B cell (primary cell): ENCODE measurements around the gene BORCS8. TPM values are rescaled to one million over a fixed set of nuclear protein-coding genes. Genes with fewer than 3 reads are reported as not detected.

Experiments
- ATAC-seq: fragments of 200-7000 bp; cut with Tn5 transposase; one replicate; pipeline ENCODE4 v1.10.0; 2021; ENCODE audit warnings: low read depth, mild to moderate bottlenecking, moderate number of reproducible peaks, moderate library complexity
- CTCF ChIA-PET: fragments of 350-600 bp; sonication (Branson Sonifier 250); formaldehyde crosslinking; loops from one replicate; lab custom pipeline; 2021; ENCODE audit warnings: antibody characterized with exemption, inconsistent platforms; lab: Charles Lee
- POLR2A ChIA-PET: fragments of 350-600 bp; sonication (Branson Sonifier 250); formaldehyde crosslinking; loops from one replicate; lab custom pipeline; 2021; ENCODE audit warnings: antibody characterized with exemption; lab: Charles Lee
- DNase-seq: peaks from one replicate; pipeline ENCODE4 v3.0.0; 2013
- H2AFZ ChIP-seq: 2 replicates; pipeline ENCODE4 v1.6.1; 2012; ENCODE audit warnings: mild to moderate bottlenecking, low read depth, low read length; ENCODE audit not compliant: insufficient read depth, poor library complexity, severe bottlenecking
- H3K27ac ChIP-seq, 2 donors: 1 replicate in 1 of 2; 2 replicates in 1 of 2; pipeline ENCODE4 v1.5.1; 2012 to 2013; ENCODE audit warnings: low read length in 2 of 2, mild to moderate bottlenecking in 2 of 2, moderate library complexity in 1 of 2
- H3K27me3 ChIP-seq, 4 experiments: fragments of 200-600 bp in 1 of 4; sonication (generic) in 1 of 4; replicated peaks in 1 of 4; 1 replicate in 2 of 4; 2 replicates in 2 of 4; pipeline versions ENCODE4 v1.6.1 to v1.7.0; 2013 to 2016; ENCODE audit warnings: low read length in 3 of 4, mild to moderate bottlenecking in 2 of 4, mixed read lengths in 1 of 4, moderate library complexity in 1 of 4; ENCODE audit not compliant: insufficient read depth in 4 of 4, control insufficient read depth in 3 of 4; ENCODE audit errors: control extremely low read depth in 1 of 4
- H3K36me3 ChIP-seq, 2 experiments: replicated peaks in 1 of 2; 1 replicate in 1 of 2; 2 replicates in 1 of 2; pipeline versions ENCODE4 v1.6.1 to v1.7.1; 2013; ENCODE audit warnings: low read length in 1 of 2; ENCODE audit not compliant: insufficient read depth in 2 of 2, control insufficient read depth in 1 of 2; ENCODE audit errors: control extremely low read depth in 1 of 2, extremely low read depth in 1 of 2
- H3K4me1 ChIP-seq, 2 donors: fragments of 200-600 bp in 1 of 2; sonication (generic) in 1 of 2; 1 replicate in 1 of 2; 2 replicates in 1 of 2; pipeline versions ENCODE4 v1.5.1 to v1.6.1; 2013 to 2017; ENCODE audit warnings: low read length in 2 of 2; ENCODE audit not compliant: control insufficient read depth in 2 of 2, insufficient read depth in 2 of 2
- H3K4me2 ChIP-seq: replicated peaks from 2 replicates; pipeline ENCODE3; 2012; ENCODE audit warnings: mild to moderate bottlenecking, low read depth, low read length; ENCODE audit not compliant: poor library complexity, severe bottlenecking
- H3K4me3 ChIP-seq, 5 experiments: fragments of 200-600 bp in 1 of 5; sonication (generic) in 1 of 5; 1 replicate in 3 of 5; 2 replicates in 2 of 5; pipeline versions ENCODE4 v1.5.1 to v1.7.0; 2011 to 2016; ENCODE audit warnings: low read length in 4 of 5, mild to moderate bottlenecking in 4 of 5, low read depth in 2 of 5, control low read depth in 1 of 5, moderate library complexity in 1 of 5; ENCODE audit not compliant: insufficient read depth in 1 of 5; ENCODE audit errors: control extremely low read depth in 1 of 5, extremely low read depth in 1 of 5
- H3K79me2 ChIP-seq: fragments of 200-600 bp; sonication (generic); one replicate; pipeline ENCODE4 v1.6.0; 2016; ENCODE audit warnings: low read length; ENCODE audit not compliant: control insufficient read depth, insufficient read depth
- H3K9ac ChIP-seq: fragments of 200-600 bp; sonication (generic); 2 replicates; pipeline ENCODE4 v1.6.1; 2017; ENCODE audit warnings: mild to moderate bottlenecking, low read length, moderate library complexity
- H3K9me3 ChIP-seq, 3 donors: one replicate each; pipeline versions ENCODE4 v1.6.1 to v1.7.1; 2013; ENCODE audit warnings: low read length in 2 of 3; ENCODE audit not compliant: control insufficient read depth in 2 of 3, insufficient read depth in 1 of 3; ENCODE audit errors: control extremely low read depth in 1 of 3
- H4K20me1 ChIP-seq: 2 replicates; pipeline ENCODE4 v1.6.0; 2012; ENCODE audit warnings: mild to moderate bottlenecking, low read length; ENCODE audit not compliant: insufficient read depth, control insufficient read depth, poor library complexity, severe bottlenecking
- H3K27ac Mint-ChIP-seq: one replicate; pipeline ENCODE4 v1.8.0; 2021; ENCODE audit warnings: mixed read lengths
- H3K27me3 Mint-ChIP-seq: one replicate; pipeline ENCODE4 v1.8.0; 2021; ENCODE audit warnings: mixed read lengths
- H3K4me1 Mint-ChIP-seq: one replicate; pipeline ENCODE4 v1.8.0; 2021; ENCODE audit warnings: mixed read lengths
- H3K4me3 Mint-ChIP-seq: one replicate; pipeline ENCODE4 v1.8.0; 2021; ENCODE audit warnings: mixed read lengths
- H3K9me3 Mint-ChIP-seq: one replicate; pipeline ENCODE4 v1.8.0; 2022; ENCODE audit warnings: mixed read lengths; ENCODE audit not compliant: insufficient read depth
- CTCF ChIP-seq: fragments of 200-600 bp; IDR thresholded peaks from one replicate; pipeline ENCODE4 v1.8.0; 2022; ENCODE audit warnings: antibody characterized with exemption, mild to moderate bottlenecking
- EZH2 ChIP-seq: IDR thresholded peaks from 2 replicates; pipeline ENCODE4 v1.6.1; 2012; ENCODE audit warnings: borderline replicate concordance, low read depth, mild to moderate bottlenecking, moderate library complexity, low read length; ENCODE audit not compliant: insufficient read depth, poor library complexity, severe bottlenecking
- WGBS: methylation state at CpG from one replicate; pipeline ENCODE4 v1.1.5; 2013; ENCODE audit warnings: missing lambda C conversion rate; ENCODE audit not compliant: insufficient coverage; 5-methylcytosine and 5-hydroxymethylcytosine counted together
- intact Hi-C: fragments of 100-400 bp; cut with micrococcal nuclease; formaldehyde crosslinking; loops from one replicate; pipeline ENCODE4 v1.10.0; 2022
- polyA plus RNA-seq: library from polyadenylated mRNA; depleted of rRNA; stranded (reverse); fragments of >200 nt; gene quantifications from 2 replicates; pipeline ENCODE4 v1.2.3, GENCODE V29; 2012
- total RNA-seq, 2 donors: library from RNA; stranded (reverse); fragments of 120-200 nt in 1 of 2; gene quantifications; 1 replicate in 1 of 2; 2 replicates in 1 of 2; pipeline versions ENCODE4 v1.2.3 to v1.2.4, GENCODE V29; 2013 to 2022

Gene BORCS8
- total and polyA plus RNA-seq, 2 donors (not counting 1 experiment from before 2014, with no cell fraction given): 37.6 to 63.1 TPM

GRCh38 chr19:19205416-19206410 lies 13.8 kb upstream of the BORCS8 start:
- peaks cover 0 to 18% (median 4%) of the 10 kb centered on the region in 4 experiments for H3K27me3 ChIP-seq
- H3K9me3 Mint-ChIP-seq: peaks cover 3% of the 10 kb centered on the region
- peaks cover 17% of the 10 kb centered on the region for H3K79me2 ChIP-seq
- H3K36me3 ChIP-seq: no peaks in the 10 kb centered on the region
- H3K27ac Mint-ChIP-seq: no peak overlapping the region
- WGBS: 68% methylated on average over 11 of the region's 14 CpGs
- CTCF ChIA-PET: no interaction called here
- no peak overlapping the region for H3K4me3 ChIP-seq
- no peak overlapping the region for H2AFZ ChIP-seq
- H3K9ac ChIP-seq: no peak overlapping the region
- H3K4me1 Mint-ChIP-seq: peaks cover 30% of the 10 kb centered on the region
- POLR2A ChIA-PET: interaction anchor here (0.6 kb wide), 1 partner anchor 9 kb away, joined by 3 read pairs; no protein-coding TSS in a partner anchor
- ATAC-seq: no peak
- H3K27ac ChIP-seq: no peak overlapping the region
- peaks cover 23 to 33% of the 10 kb centered on the region in 2 donors for H3K4me1 ChIP-seq
- TF ChIP-seq EZH2: no peak
- no peak for TF ChIP-seq CTCF
- no peaks in the 10 kb centered on the region for H4K20me1 ChIP-seq
- peak; percentile 2 for DNase-seq
- H3K4me3 Mint-ChIP-seq: no peak overlapping the region
- H3K4me2 ChIP-seq: no peak overlapping the region
- H3K27me3 Mint-ChIP-seq: peaks cover 14% of the 10 kb centered on the region
- intact Hi-C loops: no loop called here
- H3K9me3 ChIP-seq: peaks cover 0 to 14% (median 4%) of the 10 kb centered on the region in 3 donors
